Aorta (tissue), 5 donors: ENCODE measurements around the gene XYLT1. TPM values are rescaled to one million over a fixed set of nuclear protein-coding genes. Genes with fewer than 3 reads are reported as not detected.

Experiments
- ATAC-seq: fragments of 200-7000 bp; cut with Tn5 transposase; one replicate; pipeline ENCODE4 v1.9.1; 2022; ENCODE audit warnings: moderate library complexity; ENCODE audit not compliant: low FRiP score
- DNase-seq, 2 donors: peaks; one replicate each; pipeline ENCODE4 v3.0.0-alpha.2; 2020
- H3K27ac ChIP-seq, 2 donors: one replicate each; pipeline ENCODE4 v1.5.1; 2013; ENCODE audit warnings: low read length in 2 of 2, mild to moderate bottlenecking in 2 of 2, moderate library complexity in 2 of 2, control low read depth in 1 of 2, inconsistent platforms in 1 of 2, low read depth in 1 of 2
- H3K27me3 ChIP-seq, 2 donors: one replicate each; pipeline ENCODE4 v1.6.1; 2013; ENCODE audit warnings: control low read depth in 1 of 2, low read length in 1 of 2, mild to moderate bottlenecking in 1 of 2, moderate library complexity in 1 of 2; ENCODE audit not compliant: insufficient read depth in 2 of 2, control insufficient read depth in 1 of 2
- H3K36me3 ChIP-seq, 2 donors: one replicate each; pipeline ENCODE4 v1.6.1; 2013; ENCODE audit warnings: control low read depth in 1 of 2, low read length in 1 of 2, mild to moderate bottlenecking in 1 of 2; ENCODE audit not compliant: insufficient read depth in 2 of 2, control insufficient read depth in 1 of 2
- H3K4me1 ChIP-seq, 2 donors: one replicate each; pipeline ENCODE4 v1.6.1; 2013; ENCODE audit warnings: low read length in 2 of 2, control low read depth in 1 of 2, mild to moderate bottlenecking in 1 of 2, moderate library complexity in 1 of 2; ENCODE audit not compliant: insufficient read depth in 2 of 2, control insufficient read depth in 1 of 2
- H3K4me3 ChIP-seq, 2 donors: one replicate each; pipeline ENCODE4 v1.5.1; 2013; ENCODE audit warnings: low read length in 2 of 2, control low read depth in 1 of 2, mild to moderate bottlenecking in 1 of 2
- H3K9me3 ChIP-seq: one replicate; pipeline ENCODE4 v1.6.1; 2013; ENCODE audit warnings: mild to moderate bottlenecking, low read length; ENCODE audit not compliant: control insufficient read depth
- WGBS, 2 donors: extraction: QIAGEN DNeasy Blood & Tissue Kit; methylation state at CpG; one replicate each; pipeline ENCODE4 v1.1.7; 2013; 5-methylcytosine and 5-hydroxymethylcytosine counted together
- intact Hi-C, 2 donors: fragments of 100-400 bp; cut with DNase I; formaldehyde crosslinking; loops; one replicate each; pipeline versions ENCODE4 v1.14.2 to v1.15.0; 2022
- polyA plus RNA-seq, 2 donors: library from polyadenylated mRNA; stranded (reverse); fragments of 200-250 nt; gene quantifications; one replicate each; pipeline ENCODE4 v1.2.3, GENCODE V29; 2013
- total RNA-seq, 2 donors: library from RNA; stranded (reverse); fragmentation: NEBNext Ultra II Directional; extraction: Animal tissue kit (Norgen Biotek cat#: 25700); gene quantifications; one replicate each; pipeline ENCODE4 v1.2.1, GENCODE V29; 2021
- donor health status: healthy with polysubstance abuse.
- donor health status: Bipolar disorder and iron deficiency.
- donor health status: DM: no; HTN: no; CAD: no.
- donor health status: DM: no; HTN: no; CAD: no.
- donor health status: DM: yes; HTN: yes; CAD: no.

The XYLT1 gene
- total and polyA plus RNA-seq, 4 donors = 1.3 to 15.9 (median 8.6) TPM

GRCh38 chr16:17258848-17259713, 211.7 kb downstream of the XYLT1 start:
- H3K4me1 ChIP-seq = no peaks in the 10 kb centered on the region

DNA sequence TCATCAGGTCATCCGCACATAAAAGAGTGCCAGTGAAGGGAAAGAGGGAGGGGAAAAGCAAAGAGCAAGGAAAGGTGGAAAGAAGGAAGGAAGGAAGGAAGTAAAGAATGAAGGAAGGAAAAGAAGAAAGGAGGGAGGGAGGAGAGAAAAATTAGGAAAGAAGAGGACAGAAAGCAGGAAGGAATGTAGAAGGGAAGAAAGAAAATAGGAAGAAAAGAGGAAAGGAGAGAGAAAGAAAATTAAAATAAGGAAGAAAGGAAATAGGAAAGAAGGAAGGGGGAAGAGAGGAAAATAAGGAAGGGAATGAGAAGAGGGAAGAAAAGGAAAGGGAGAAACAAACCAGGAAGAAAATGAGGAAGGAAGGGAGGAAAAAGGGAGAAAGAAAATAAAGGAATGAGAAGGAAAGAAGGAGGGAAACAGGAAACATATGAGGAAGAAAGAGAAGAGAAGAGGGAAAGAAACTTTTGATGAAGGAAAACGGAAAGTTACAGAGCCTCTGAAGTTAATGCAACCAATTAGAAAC, 212.6 kb downstream of the XYLT1 start:
- H3K27ac ChIP-seq = no peak overlapping the region
- H3K4me1 ChIP-seq = no peaks in the 10 kb centered on the region
- no peaks in the 10 kb centered on the region for H3K9me3 ChIP-seq
- no peak overlapping the region for H3K4me3 ChIP-seq
- no peak for ATAC-seq
- intact Hi-C loops = no loop called here
- H3K36me3 ChIP-seq = no peaks in the 10 kb centered on the region
- WGBS, 2 donors = 48 to 98% methylated on average over 2 of the region's 2 CpGs
- no peak for DNase-seq
- no peaks in the 10 kb centered on the region for H3K27me3 ChIP-seq

More at GRCh38 chr16:17258848-17259713, 211.7 kb downstream of the XYLT1 start:
- intact Hi-C loops = no loop called here
- Histone ChIP-seq H3K4me3 (no peak overlapping the region), H3K9me3 (no peaks in the 10 kb centered on the region), H3K36me3 (no peaks in the 10 kb centered on the region), H3K27me3 (no peaks in the 10 kb centered on the region), H3K27ac (no peak overlapping the region)
- ATAC-seq (no peak), DNase-seq (peak in 1 of 2 donors; percentile 56)
- WGBS, 2 donors = 88% methylated on average over 23 of the region's 23 CpGs

DNA sequence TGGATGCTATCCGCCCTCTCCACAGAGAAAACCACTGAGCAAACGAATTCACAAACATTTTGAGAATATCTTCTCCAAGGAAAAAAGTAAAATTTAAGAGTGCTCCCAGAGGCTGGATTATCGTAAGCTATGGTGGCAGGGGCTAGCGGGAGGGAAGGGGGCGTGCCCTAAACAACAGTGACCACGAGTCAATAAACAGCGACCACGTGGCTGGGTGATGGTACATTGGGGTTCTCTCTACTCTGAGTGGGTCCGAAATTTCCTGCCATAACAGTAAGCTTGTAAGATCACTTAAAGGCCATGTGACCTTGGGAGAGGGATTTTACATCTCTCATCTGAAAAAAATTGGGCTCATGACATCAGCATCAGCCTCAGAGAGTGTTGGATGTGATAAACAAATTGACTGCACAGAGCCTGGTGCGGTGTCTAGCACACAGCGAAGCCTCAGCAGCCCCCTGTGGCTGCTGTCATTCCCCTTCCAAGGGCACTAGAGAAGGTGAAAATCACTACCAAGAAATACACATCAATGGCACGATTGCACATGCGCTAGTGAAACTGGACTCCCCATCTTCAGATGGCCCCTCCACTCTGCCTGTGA, 213.2 kb downstream of the XYLT1 start:
- no peak for DNase-seq
- no peak overlapping the region for H3K27ac ChIP-seq
- no peaks in the 10 kb centered on the region for H3K36me3 ChIP-seq
- no peaks in the 10 kb centered on the region for H3K4me1 ChIP-seq
- no peaks in the 10 kb centered on the region for H3K9me3 ChIP-seq
- intact Hi-C loops = no loop called here
- WGBS, 2 donors = 94 to 96% methylated on average over 13 of the region's 13 CpGs
- no peak for ATAC-seq
- no peak overlapping the region for H3K4me3 ChIP-seq
- H3K27me3 ChIP-seq = no peaks in the 10 kb centered on the region

DNA sequence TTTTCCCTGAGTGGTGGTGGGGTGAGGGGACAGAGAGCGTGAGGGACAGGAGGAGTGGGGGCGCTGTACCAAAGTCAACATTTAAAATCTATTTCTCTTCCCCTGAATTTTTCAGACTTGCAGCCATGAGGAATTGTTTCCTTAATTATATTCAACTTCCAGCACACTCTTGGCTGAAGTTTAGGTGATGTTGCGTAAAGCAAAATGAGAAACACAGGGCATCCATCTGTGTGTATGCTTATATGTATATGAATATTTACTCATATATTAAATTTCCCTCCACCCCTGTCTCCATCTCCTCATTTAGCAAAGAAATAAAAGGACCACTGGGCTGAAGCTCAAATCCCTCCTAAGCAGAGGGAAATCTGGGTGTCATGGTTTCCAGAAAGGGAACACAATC, 218.1 kb downstream of the XYLT1 start:
- no peak for DNase-seq
- ATAC-seq = no peak
- intact Hi-C loops = no loop called here

DNA sequence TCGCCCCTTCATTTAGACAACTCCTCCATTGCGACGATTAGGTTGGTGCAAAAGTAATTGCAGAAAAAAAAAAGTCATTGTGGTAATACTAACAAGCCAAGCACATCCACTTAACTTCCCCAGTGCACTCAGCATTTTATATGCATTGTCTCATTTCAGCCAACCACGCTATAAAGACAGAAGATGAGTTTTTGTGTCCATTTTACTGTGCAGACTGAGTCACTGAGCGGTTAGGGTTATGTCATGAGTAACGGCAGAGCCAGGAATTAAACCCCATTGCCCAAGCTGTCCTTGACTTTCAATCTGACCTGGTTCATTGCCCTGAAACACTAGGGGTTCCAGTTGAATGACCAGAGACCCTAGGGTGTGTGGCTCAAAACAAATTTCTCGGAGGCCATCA, 218.7 kb downstream of the XYLT1 start:
- intact Hi-C loops = no loop called here
- WGBS, 2 donors = 94% methylated on average over 6 to 7 of the region's 7 CpGs
- no peak overlapping the region for H3K27ac ChIP-seq
- no peaks in the 10 kb centered on the region for H3K27me3 ChIP-seq
- H3K4me1 ChIP-seq = no peaks in the 10 kb centered on the region
- H3K36me3 ChIP-seq = no peaks in the 10 kb centered on the region
- no peak overlapping the region for H3K4me3 ChIP-seq
- ATAC-seq (no peak), DNase-seq (no peak)
- H3K9me3 ChIP-seq = no peaks in the 10 kb centered on the region

More for the DNA sequence above, 218.1 kb downstream of the XYLT1 start:
- 62 to 73% methylated on average over 3 of the region's 3 CpGs for WGBS, 2 donors
- Histone ChIP-seq H3K27me3 (no peaks in the 10 kb centered on the region), H3K4me3 (no peak overlapping the region), H3K27ac (no peak overlapping the region), H3K9me3 (no peaks in the 10 kb centered on the region), H3K36me3 (no peaks in the 10 kb centered on the region), H3K4me1 (no peaks in the 10 kb centered on the region)

DNA sequence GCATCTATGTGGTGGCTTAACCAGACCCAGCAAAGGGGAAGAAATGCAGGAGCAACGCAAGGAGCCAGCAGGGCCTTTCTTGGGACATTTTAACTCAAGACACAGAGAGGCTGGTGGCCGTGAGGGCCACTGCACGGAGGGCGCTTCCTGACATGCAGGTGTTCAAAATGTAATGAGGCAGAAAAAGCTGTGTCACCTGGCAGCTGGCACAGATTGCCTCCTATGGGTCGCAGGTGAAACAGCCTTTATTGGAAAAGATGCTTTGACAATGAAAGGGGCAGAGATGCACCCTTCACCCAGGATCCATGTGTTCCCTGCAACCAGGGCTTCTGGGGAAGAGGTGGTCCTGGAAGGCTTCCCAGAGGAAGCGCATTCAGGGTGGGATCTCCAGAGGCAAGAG, 219.3 kb downstream of the XYLT1 start:
- Histone ChIP-seq H3K4me3 (no peak overlapping the region), H3K27ac (no peak overlapping the region), H3K4me1 (no peaks in the 10 kb centered on the region), H3K9me3 (no peaks in the 10 kb centered on the region), H3K27me3 (no peaks in the 10 kb centered on the region), H3K36me3 (no peaks in the 10 kb centered on the region)
- intact Hi-C loops = no loop called here
- no peak for DNase-seq
- ATAC-seq = no peak
- WGBS, 2 donors = 81 to 98% methylated on average over 6 of the region's 6 CpGs

GRCh38 chr16:17246974-17247732, 223.6 kb downstream of the XYLT1 start:
- no peak overlapping the region for H3K27ac ChIP-seq
- no peak for DNase-seq
- no peaks in the 10 kb centered on the region for H3K36me3 ChIP-seq
- ATAC-seq = no peak
- no peak overlapping the region for H3K4me3 ChIP-seq
- no peaks in the 10 kb centered on the region for H3K27me3 ChIP-seq
- 95 to 97% methylated on average over 10 of the region's 10 CpGs for WGBS, 2 donors
- H3K4me1 ChIP-seq = no peaks in the 10 kb centered on the region
- no peaks in the 10 kb centered on the region for H3K9me3 ChIP-seq
- intact Hi-C loops = no loop called here

GRCh38 chr16:17246268-17246885, 224.4 kb downstream of the XYLT1 start:
- Histone ChIP-seq H3K27ac (no peak overlapping the region), H3K9me3 (no peaks in the 10 kb centered on the region), H3K4me3 (no peak overlapping the region), H3K36me3 (no peaks in the 10 kb centered on the region), H3K27me3 (no peaks in the 10 kb centered on the region), H3K4me1 (no peaks in the 10 kb centered on the region)
- 85 to 93% methylated on average over 8 of the region's 8 CpGs for WGBS, 2 donors
- DNase-seq (no peak), ATAC-seq (no peak)
- intact Hi-C loops = no loop called here
